IPS DF 4.7 (cell line): ENCODE measurements around the gene KIF11.

Experiments
- DNase-seq: peaks from one replicate; pipeline ENCODE4 v3.0.0-alpha.2; 2013; ENCODE audit warnings: low spot score; ENCODE audit errors: extremely low read depth

Gene KIF11

DNA sequence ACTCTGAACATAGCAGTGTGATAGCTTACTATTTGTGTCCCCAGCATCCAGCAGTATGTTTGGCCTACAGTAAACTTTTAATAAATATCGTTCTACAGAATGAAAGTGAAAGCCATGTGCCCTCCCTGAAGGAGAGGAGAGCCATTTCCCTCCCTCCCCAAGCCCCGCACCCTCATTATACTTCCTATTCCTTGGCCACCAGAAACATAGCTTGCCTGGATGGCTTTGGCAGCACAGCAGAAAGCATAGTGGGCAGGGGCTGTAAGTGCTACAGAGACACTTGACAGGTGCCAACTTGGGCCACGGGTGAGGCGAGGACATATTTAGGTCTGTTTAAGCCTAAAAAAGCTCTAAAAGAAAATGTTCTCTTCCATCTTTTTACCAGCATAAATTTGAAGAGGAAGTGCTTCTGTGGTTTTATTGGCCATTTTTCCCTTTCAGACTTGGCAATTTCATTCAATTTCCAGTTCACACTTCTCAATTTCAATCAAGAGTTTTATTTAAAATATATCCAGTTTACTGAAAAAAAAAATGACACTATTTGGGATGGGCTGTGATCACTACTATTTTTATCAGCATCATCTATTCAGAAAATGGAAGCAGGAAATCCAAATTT, 109.5 kb downstream of the KIF11 start:
- no peak for DNase-seq
